HG03108 (cell line): Measurements from ENCODE around the gene HERC5.
"Not testable (repeated sequence)": the region's sequence is repeated elsewhere in the genome, so short reads cannot be mapped to it uniquely, and the experiment has no call there.

Experiments
- ATAC-seq: cut with Tn5 transposase; IDR thresholded peaks from one replicate; pipeline ENCODE4 v1.9.1; 2021; ENCODE audit warnings: moderate library complexity; ENCODE audit not compliant: unreplicated experiment

The HERC5 gene

GRCh38 chr4:88456670-88457306 lies at the start of gene HERC5:
TSS of gene HERC5 (plus strand) at chr4:88457119. CDS start at chr4:88457270, 151 bp downstream.
- peak; percentile 93 for ATAC-seq

- no peak for ATAC-seq
These were observed 47.7 kb upstream of the HERC5 start for GRCh38 chr4:88409206-88409605.

- no peak for ATAC-seq
These were observed 47.1 kb upstream of the HERC5 start for GRCh38 chr4:88409789-88410188.

DNA sequence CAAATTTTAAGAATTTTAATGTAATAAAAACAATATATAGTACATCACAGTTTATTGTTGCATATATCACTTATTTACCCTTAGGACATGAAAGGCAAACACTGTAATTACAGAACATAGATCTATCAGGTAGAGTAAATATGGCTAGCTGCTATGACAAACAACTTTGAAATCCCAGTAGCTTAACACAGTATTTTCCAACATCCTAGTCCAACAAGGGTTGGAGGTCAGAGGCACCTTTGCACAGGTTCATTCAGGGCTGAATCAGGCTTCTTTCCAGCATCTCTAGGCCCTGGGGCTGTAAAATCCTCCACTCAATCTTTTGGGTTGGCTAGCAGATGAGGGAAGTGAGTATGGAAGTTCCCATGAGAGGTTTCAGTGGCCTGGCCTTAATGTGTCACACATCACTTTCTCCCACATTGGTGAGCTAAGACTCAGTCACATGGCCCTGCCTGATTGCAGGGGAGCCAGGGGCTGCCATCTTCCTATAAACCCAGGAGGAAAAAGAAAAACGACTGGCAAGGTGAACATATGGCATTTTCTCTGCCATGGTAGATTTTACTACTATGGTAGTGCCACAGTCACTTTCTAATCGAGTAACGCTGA lies 45.3 kb upstream of the HERC5 start:
- peak; percentile 66 for ATAC-seq

DNA sequence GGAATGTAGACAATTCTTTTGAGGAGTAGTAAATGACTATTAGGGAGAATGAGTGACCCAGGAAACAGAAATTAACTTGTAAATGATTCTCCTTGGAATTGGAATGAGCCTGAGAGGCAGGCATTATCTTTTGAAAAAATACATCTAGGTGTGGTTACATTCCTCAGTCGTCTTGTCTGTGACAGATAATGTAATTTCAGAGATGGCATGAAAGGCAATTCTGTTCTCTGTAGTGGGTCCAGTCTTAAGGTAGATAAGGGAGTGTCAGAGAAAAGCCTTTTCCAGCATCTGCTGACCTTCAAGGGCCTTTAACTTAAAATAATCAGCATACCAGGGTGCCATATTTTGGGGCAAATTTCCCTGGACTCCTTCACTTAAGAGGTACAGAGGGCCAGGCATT lies 43.1 kb upstream of the HERC5 start:
- no peak for ATAC-seq

- no peak for ATAC-seq
These were observed 42.2 kb upstream of the HERC5 start for GRCh38 chr4:88414755-88415154.

- no peak for ATAC-seq
These were observed 40.9 kb upstream of the HERC5 start for GRCh38 chr4:88415982-88416381.

GRCh38 chr4:88418411-88418810 lies 38.5 kb upstream of the HERC5 start:
- no peak for ATAC-seq

DNA sequence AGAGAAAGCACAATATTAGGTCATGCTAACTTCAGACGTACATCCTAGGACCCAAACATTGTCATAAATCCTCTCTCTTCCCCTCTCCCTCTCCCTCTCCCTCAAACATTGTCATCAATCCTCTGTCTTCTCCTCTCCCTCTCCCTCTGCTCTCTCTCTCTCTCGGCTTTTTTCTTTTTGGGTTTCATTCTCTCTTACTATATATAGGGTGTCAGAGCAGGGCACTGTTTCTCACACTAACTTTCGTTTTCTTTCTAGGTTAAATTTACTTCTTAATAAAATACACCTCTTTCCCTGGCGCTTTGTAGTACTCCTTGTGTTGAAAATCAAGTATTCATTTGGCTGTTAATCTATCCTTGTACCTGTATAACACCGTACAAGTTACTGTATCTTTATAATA lies 37.0 kb upstream of the HERC5 start:
- no peak for ATAC-seq

DNA sequence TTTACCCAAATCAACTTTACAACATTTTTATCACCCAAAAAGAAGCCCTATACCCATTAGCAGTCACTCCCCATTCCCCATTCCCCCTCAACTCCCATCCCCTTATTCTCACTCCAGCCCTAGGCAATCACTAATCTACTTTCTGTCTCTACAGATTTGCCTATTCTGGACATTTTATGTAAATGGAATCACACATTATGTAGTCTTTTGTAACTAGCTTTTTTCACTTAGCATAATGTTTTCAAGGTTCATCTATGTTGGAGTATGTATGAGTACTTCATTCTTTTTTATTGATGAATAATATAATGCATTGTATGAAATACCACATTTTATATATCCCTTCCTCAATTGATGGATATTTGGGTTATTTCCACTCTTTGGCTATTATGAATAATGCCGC lies 36.1 kb upstream of the HERC5 start:
- no peak for ATAC-seq

DNA sequence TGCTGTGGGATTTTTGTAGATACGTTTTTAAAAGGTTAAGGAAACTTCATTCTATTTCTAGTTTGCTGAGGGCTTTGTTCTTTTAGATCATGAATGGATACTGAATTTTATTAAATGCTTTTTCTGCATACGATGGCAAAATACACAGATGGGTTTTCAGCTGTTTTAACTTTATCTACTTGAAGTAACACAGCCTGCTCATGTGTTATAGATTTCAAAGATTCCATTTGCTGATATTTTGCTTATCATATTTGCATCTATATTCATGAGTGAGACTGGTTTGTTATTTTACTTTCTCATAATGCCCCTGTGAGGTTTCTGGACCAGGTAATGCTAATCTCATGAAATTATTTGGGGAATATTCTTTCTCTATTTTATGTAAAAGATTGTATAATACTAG lies 34.5 kb upstream of the HERC5 start:
- no peak for ATAC-seq

DNA sequence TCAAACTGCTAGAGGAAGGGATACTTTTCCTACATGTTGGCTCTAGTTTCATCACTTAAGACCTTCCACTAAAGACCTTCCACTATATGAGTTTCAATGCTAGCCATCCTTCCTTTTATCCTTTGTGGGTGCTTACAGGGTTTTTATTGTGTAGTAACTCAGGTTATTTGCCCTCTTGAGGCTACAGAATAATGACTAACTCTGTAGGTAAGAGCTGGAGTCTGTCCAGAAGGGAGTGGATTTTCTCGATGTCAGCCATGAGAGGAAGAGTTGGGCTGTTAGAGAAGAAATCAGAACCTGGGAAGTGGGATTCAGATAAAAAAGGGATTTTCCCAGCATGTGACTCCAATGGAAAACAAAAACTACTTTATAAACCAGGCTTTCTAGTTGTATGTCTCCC lies 27.5 kb upstream of the HERC5 start:
- ATAC-seq = no peak

DNA sequence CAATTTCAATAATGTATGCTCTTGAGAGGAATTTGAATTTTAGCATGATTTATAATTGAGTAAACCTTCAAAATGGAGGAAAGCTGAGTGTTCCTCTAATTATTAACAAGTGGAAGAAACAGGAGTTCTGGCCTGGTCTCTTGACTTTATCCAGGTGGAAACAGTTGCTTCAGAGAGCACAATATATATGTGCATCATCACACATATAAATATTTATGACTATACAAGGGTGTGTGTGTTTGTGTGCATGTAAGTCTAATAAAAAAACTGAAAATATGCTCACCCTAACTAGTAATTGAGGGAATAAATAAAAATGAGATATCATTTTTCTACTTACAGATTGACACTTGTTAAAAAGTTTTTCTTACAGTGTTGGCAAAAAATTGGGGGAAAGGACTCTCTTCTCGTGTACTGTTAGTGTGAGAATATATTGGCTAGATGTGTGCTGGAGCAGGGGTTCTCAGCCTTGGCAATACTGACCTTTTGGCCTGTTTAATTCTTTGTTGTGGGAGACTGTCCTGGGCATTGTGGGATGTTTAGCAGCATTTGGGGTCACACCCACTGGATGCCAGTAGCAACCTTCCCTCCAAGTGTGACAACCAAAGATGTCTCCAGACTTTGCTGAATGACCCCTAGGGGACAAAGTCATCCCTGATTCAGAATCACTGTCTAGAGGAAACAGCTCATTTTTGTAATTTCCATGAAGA lies 20.8 kb upstream of the HERC5 start:
- no peak for ATAC-seq

DNA sequence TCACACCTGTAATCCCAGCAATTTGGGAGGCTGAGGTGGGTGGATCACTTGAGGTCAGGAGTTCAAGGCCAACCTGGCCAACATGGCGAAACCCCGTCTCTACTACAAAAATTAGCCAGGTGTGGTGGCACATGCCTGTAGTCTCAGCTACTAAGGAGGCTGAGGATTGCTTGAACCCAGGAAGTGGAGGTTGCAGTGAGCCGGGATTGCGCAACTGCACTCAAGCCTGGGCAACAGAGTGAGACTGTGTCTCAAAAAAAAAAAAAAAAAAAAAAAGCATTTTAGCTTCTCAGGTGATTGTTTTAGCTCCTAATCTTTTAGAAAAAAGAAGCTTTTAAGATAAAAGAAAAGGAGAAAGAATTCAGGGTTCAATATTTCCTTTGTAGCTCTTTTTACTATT lies 19.0 kb upstream of the HERC5 start:
- ATAC-seq = not testable (repeated sequence)

- no peak for ATAC-seq
These were observed 17.7 kb upstream of the HERC5 start for GRCh38 chr4:88439161-88439760.

- no peak for ATAC-seq
These were observed 16.8 kb upstream of the HERC5 start for GRCh38 chr4:88440146-88440545.

DNA sequence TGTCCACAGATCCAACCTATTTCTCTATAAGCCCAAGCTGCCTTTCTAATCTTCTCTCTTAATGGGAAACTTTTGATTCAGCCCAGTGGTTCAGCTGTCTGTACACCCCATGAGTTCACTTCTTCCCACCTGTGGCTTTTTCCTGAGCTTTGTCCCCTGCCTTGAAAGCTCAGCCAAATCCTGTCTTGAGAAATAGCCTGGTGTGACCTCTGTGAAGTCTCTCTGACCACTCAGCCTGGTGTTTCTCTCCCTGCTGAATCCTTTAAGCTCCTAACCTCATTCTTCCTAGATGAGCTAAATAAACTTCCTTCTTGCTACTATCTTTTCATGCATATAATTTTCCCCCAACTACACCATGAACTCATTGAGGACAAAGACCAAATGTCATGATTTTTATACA lies 15.2 kb upstream of the HERC5 start:
- ATAC-seq = no peak

DNA sequence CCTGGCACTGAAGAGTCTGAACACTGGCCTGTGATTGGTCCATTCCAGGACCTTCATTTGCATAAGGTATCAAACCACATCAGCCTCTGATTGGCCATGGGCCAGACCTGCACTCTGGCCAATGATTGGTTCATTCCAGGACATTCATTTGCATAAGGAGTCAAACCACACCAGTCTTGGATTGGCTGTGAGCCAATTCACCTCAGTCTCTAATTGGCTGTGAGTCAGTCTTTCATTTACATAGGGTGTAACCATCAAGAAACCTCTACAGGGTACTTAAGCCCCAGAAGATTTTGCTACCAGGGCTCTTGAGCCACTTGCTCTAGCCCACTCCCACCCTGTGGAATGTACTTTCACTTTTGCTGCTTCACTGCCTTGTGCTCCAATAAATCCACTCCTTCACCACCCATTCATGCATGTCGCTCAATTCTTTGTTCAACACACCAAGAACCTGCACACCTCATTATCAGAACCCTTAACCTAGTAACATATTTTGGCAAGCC lies 14.2 kb upstream of the HERC5 start:
- ATAC-seq = no peak

- ATAC-seq = no peak
These were observed 13.4 kb upstream of the HERC5 start for GRCh38 chr4:88443486-88443885.

DNA sequence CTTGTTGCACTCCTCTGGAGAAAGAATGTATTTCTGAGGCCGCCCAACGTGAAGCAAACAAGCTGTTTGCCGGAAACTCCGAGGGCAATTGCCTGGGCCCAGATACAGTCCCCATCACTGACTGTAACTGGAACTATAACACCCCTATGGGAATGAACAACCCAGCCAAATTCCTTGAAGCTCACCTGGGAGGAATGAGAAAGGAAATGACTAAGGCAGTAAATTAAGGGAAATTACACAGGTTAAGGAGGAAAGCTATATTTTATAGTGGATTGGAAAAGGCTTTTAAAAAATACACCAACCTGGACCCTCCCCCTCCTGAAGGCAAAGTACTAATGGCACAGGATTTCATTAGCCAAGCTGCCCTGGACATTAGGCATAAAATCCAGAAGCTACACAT lies 11.7 kb upstream of the HERC5 start:
- no peak for ATAC-seq

DNA sequence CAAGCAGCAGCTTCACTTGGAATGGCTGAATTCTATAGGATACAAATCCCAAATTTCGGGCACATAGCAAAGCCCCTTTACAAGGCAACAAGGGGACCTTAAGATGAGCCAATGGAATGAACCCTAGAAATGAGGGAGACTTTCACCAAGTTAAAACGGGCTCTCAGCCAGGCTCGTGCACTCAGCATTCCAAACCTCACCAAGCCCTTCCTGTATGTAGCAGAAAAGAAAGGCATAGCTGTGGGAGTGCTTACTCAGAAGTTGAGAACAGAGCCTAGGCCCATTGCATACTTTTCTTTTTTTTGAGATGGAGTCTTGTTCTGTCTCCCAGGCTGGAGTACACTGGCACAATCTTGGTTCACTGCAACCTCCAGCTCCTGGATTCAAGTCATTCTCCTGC lies 10.8 kb upstream of the HERC5 start:
- no peak for ATAC-seq
